Mucosa of descending colon (tissue), 3 donors: ENCODE results near the gene MBNL2. TPM values are rescaled to one million over a fixed set of nuclear protein-coding genes. Genes with fewer than 3 reads are reported as not detected.

Source experiments
- ATAC-seq: fragments of 200-7000 bp; cut with Tn5 transposase; one replicate; pipeline ENCODE4 v1.9.1; 2020; ENCODE audit warnings: mild to moderate bottlenecking, moderate library complexity
- DNase-seq, 3 donors: peaks; one replicate each; pipeline ENCODE4 v3.0.0-alpha.2; 2020
- H3K36me3 ChIP-seq: fragments of 200-600 bp; one replicate; pipeline ENCODE4 v1.8.0; 2021; ENCODE audit warnings: low read depth, mild to moderate bottlenecking
- H3K4me1 ChIP-seq: fragments of 200-600 bp; one replicate; pipeline ENCODE4 v1.8.0; 2021; ENCODE audit warnings: low read depth, mild to moderate bottlenecking
- H3K4me3 ChIP-seq: fragments of 200-600 bp; one replicate; pipeline ENCODE4 v1.8.0; 2021; ENCODE audit warnings: mild to moderate bottlenecking
- H3K9me3 ChIP-seq: fragments of 200-600 bp; one replicate; pipeline ENCODE4 v1.8.0; 2021; ENCODE audit warnings: mild to moderate bottlenecking
- CTCF ChIP-seq: fragments of 200-600 bp; IDR thresholded peaks from one replicate; pipeline ENCODE4 v1.8.0; 2022; ENCODE audit warnings: antibody characterized with exemption, mild to moderate bottlenecking
- intact Hi-C, 2 donors: fragments of 100-400 bp; cut with DNase I in 1 of 2; cut with micrococcal nuclease in 1 of 2; formaldehyde crosslinking; loops; one replicate each; pipeline versions ENCODE4 v1.11.0 to v1.11.1; 2022; cut with DNase I, micrococcal nuclease
- total RNA-seq, 3 donors: library from RNA; stranded (reverse); fragmentation: NEBNext Ultra II Directional in 2 of 3; extraction: Animal tissue kit (Norgen Biotek cat#: 25700) in 2 of 3; gene quantifications; one replicate each; pipeline versions ENCODE4 v1.2.1 to v1.2.4, GENCODE V29; 2021 to 2023
- donor health status: DM: no; HTN: no; CAD: no; lungs with moderate emphysema.
- donor health status: DM: no; HTN: no; CAD: no.
- donor health status: DM: no; HTN: yes; CAD: no.

The MBNL2 gene
- total RNA-seq, 3 donors from 2014 or later = 41.0 to 75.1 (median 47.2) TPM

DNA sequence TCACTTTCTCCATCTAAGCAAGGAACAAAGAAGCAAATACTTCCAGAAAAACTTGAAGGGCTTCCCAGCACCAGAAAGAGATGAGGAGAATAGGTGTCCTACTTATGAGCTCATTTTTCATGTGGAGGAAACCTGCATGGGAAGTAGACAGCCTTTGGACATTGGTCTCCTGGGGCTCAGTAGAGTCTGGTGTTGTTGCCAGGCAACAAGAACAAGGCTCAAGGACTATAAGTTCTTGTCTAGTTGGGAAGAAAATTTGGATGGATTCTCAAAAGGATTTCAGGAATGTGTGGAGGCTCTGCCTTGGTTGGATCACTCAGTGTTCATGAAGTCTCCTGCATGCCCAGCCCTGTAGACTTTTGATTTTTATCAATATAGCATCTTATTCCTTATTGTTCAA lies 84.5 kb downstream of the MBNL2 start:
- no peaks in the 10 kb centered on the region for H3K36me3 ChIP-seq
- H3K9me3 ChIP-seq = no peaks in the 10 kb centered on the region
- ATAC-seq (no peak), DNase-seq (no peak)
- H3K4me3 ChIP-seq = no peak overlapping the region
- no peak for TF ChIP-seq CTCF
- intact Hi-C loops = no loop called here
- peaks cover 6% of the 10 kb centered on the region for H3K4me1 ChIP-seq

- H3K4me3 ChIP-seq = no peak overlapping the region
- intact Hi-C loops = no loop called here
- no peaks in the 10 kb centered on the region for H3K9me3 ChIP-seq
- no peak for TF ChIP-seq CTCF
- DNase-seq (no peak), ATAC-seq (no peak)
- no peaks in the 10 kb centered on the region for H3K4me1 ChIP-seq
- H3K36me3 ChIP-seq = no peaks in the 10 kb centered on the region
These were observed 85.2 kb downstream of the MBNL2 start for GRCh38 chr13:97307118-97307881.

DNA sequence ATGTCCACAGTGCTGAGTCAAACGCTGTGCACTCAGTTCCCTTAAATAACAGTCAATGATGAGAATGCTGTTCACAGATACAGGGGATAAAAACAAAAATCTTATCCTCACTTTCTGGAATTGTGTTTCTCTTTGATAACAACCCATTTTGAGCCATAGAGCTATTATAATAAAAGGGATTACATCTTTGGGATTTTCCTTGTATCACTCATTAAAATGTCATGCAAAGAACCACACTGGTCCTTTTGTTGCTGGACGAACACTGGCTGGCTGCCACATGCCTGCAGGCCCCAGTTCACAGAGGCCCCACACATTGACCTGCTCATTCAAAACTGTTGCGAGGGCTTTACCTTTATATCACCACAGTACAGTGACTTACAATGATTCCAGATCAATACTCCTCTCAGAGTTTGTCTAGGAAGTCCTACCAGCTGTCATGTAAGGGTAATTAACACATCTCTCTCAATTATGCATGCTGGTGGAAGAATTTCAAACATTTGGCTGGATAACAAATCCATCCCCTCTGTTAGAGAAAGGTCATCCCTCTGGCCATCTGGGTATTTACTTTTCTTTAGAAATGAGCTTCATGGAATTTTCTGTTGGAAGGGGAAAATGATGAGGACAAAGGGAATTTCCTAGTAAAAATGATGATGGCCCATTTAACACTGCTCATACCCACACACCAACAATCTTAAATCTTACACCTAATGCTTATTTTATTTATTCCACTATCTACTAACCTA lies 85.9 kb downstream of the MBNL2 start:
- DNase-seq (no peak), ATAC-seq (no peak)
- Histone ChIP-seq H3K9me3 (no peaks in the 10 kb centered on the region), H3K4me3 (no peak overlapping the region), H3K36me3 (no peaks in the 10 kb centered on the region), H3K4me1 (no peaks in the 10 kb centered on the region)
- TF ChIP-seq CTCF = no peak
- intact Hi-C loops = no loop called here

- no peaks in the 10 kb centered on the region for H3K4me1 ChIP-seq
- H3K9me3 ChIP-seq = no peaks in the 10 kb centered on the region
- ATAC-seq (no peak), DNase-seq (no peak)
- H3K36me3 ChIP-seq = no peaks in the 10 kb centered on the region
- no peak overlapping the region for H3K4me3 ChIP-seq
- no peak for TF ChIP-seq CTCF
- intact Hi-C loops = no loop called here
These were observed 86.7 kb downstream of the MBNL2 start for GRCh38 chr13:97308735-97309429.

DNA sequence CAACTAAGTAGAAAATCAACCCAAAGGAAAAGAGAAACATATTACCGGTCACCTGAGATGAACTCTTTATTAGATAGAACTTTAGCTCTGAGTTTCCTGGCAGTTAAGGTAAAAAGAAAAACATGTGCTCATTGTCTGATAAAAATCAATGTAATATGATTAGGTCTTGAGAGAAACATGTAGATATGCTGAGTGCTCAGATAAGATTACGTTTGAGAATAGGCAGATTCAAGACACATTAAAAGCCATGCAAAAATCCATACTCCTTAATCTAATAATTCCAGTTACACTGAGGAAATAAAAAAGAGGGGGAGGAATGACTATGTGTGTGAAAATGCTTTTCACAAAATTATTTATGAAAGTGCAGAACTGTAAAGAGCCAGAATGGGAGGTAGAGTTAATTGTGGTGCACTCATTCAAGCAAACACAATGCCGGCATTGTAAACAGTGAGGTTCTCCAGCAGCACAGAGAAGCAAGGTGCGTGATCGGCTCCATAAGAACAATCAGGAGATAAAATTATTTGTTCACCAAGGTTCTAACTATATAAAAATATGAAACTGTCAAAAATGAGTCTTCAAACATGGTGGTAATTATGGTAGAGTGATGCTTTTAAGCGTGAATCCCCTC lies 88.8 kb downstream of the MBNL2 start:
- Histone ChIP-seq H3K4me1 (no peaks in the 10 kb centered on the region), H3K36me3 (no peaks in the 10 kb centered on the region), H3K9me3 (no peaks in the 10 kb centered on the region), H3K4me3 (no peak overlapping the region)
- DNase-seq (no peak), ATAC-seq (no peak)
- intact Hi-C loops = no loop called here
- no peak for TF ChIP-seq CTCF
